H9 (cell line): ENCODE data around the gene SPINT1. TPM values are rescaled to one million over a fixed set of nuclear protein-coding genes. Genes with fewer than 3 reads are reported as not detected.

ENCODE experiments used
- DNase-seq: peaks from one replicate; pipeline ENCODE4 v3.0.0-alpha.2; 2017
- H2AFZ ChIP-seq: one replicate; pipeline ENCODE4 v1.6.1; 2013; ENCODE audit warnings: mild to moderate bottlenecking, low read length, control low read depth, moderate library complexity
- H2AK5ac ChIP-seq: 2 replicates; pipeline ENCODE4 v1.6.1; 2013; ENCODE audit warnings: low read length, control low read depth, mixed read lengths; ENCODE audit not compliant: insufficient read length
- H2BK120ac ChIP-seq: one replicate; pipeline ENCODE4 v1.6.1; 2013; ENCODE audit warnings: low read depth, mild to moderate bottlenecking, low read length, control low read depth, inconsistent platforms; ENCODE audit not compliant: poor library complexity, severe bottlenecking
- H2BK12ac ChIP-seq: 2 replicates; pipeline ENCODE4 v1.6.1; 2013; ENCODE audit warnings: low read length, control low read depth, mixed read lengths, low read depth; ENCODE audit not compliant: insufficient read length
- H2BK15ac ChIP-seq: 2 replicates; pipeline ENCODE4 v1.6.1; 2013; ENCODE audit warnings: low read depth, low read length, control low read depth
- H2BK20ac ChIP-seq: one replicate; pipeline ENCODE4 v1.6.1; 2013; ENCODE audit warnings: low read depth, mild to moderate bottlenecking, low read length, control low read depth, inconsistent platforms; ENCODE audit not compliant: poor library complexity, severe bottlenecking
- H2BK5ac ChIP-seq: 2 replicates; pipeline ENCODE4 v1.6.1; 2013; ENCODE audit warnings: low read length, control low read depth, mixed read lengths; ENCODE audit not compliant: insufficient read length
- H3K14ac ChIP-seq: 2 replicates; pipeline ENCODE4 v1.6.1; 2013; ENCODE audit warnings: low read length, control low read depth; ENCODE audit not compliant: insufficient read depth
- H3K18ac ChIP-seq: 2 replicates; pipeline ENCODE4 v1.6.1; 2013; ENCODE audit warnings: low read depth, mild to moderate bottlenecking, mixed read lengths, low read length, control low read depth; ENCODE audit not compliant: insufficient read length
- H3K23ac ChIP-seq: 2 replicates; pipeline ENCODE4 v1.6.1; 2013; ENCODE audit warnings: low read length, control low read depth, mixed read lengths, low read depth; ENCODE audit not compliant: insufficient read length
- H3K23me2 ChIP-seq: 2 replicates; pipeline ENCODE4 v1.6.1; 2013; ENCODE audit warnings: low read depth, mild to moderate bottlenecking, mixed read lengths, low read length, control low read depth; ENCODE audit not compliant: insufficient read length, poor library complexity, severe bottlenecking
- H3K27ac ChIP-seq: 2 replicates; pipeline ENCODE4 v1.5.1; 2013; ENCODE audit warnings: low read length, control low read depth, mixed read lengths, low read depth; ENCODE audit not compliant: insufficient read length
- H3K27me3 ChIP-seq: 2 replicates; pipeline ENCODE4 v1.6.1; 2013; ENCODE audit warnings: low read length, control low read depth, inconsistent platforms; ENCODE audit not compliant: insufficient read depth
- H3K4ac ChIP-seq: 2 replicates; pipeline ENCODE4 v1.6.1; 2013; ENCODE audit warnings: low read depth, mild to moderate bottlenecking, control low read depth, inconsistent platforms, low read length, moderate library complexity
- H3K4me1 ChIP-seq: 2 replicates; pipeline ENCODE4 v1.6.1; 2013; ENCODE audit warnings: low read length, control low read depth, inconsistent platforms; ENCODE audit not compliant: insufficient read depth
- H3K4me2 ChIP-seq: 2 replicates; pipeline ENCODE4 v1.6.1; 2013; ENCODE audit warnings: low read length, control low read depth, mixed read lengths; ENCODE audit not compliant: insufficient read length, insufficient read depth
- H3K56ac ChIP-seq: 2 replicates; pipeline ENCODE4 v1.6.1; 2013; ENCODE audit warnings: low read depth, mild to moderate bottlenecking, mixed read lengths, low read length, control low read depth; ENCODE audit not compliant: insufficient read length
- H3K79me1 ChIP-seq: 2 replicates; pipeline ENCODE4 v1.6.1; 2013; ENCODE audit warnings: low read depth, mild to moderate bottlenecking, moderate library complexity, low read length, control low read depth, inconsistent platforms; ENCODE audit not compliant: insufficient read depth, poor library complexity, severe bottlenecking
- H3K79me2 ChIP-seq: 2 replicates; pipeline ENCODE4 v1.6.1; 2013; ENCODE audit warnings: low read length, control low read depth, inconsistent platforms; ENCODE audit not compliant: insufficient read depth
- H3K9ac ChIP-seq: 2 replicates; pipeline ENCODE4 v1.6.1; 2013; ENCODE audit warnings: low read length, control low read depth, mixed read lengths; ENCODE audit not compliant: insufficient read length; ENCODE audit errors: extremely low read depth
- H3K9me3 ChIP-seq: one replicate; pipeline ENCODE4 v1.6.1; 2013; ENCODE audit warnings: low read depth, low read length, inconsistent platforms; ENCODE audit not compliant: control insufficient read depth
- H3T11ph ChIP-seq: one replicate; pipeline ENCODE4 v1.6.1; 2013; ENCODE audit warnings: mild to moderate bottlenecking, low read length, control low read depth, inconsistent platforms
- H4K20me1 ChIP-seq: one replicate; pipeline ENCODE4 v1.6.1; 2013; ENCODE audit not compliant: control insufficient read depth, insufficient read length, insufficient read depth
- H4K5ac ChIP-seq: 2 replicates; pipeline ENCODE4 v1.6.1; 2013; ENCODE audit warnings: low read depth, mild to moderate bottlenecking, mixed read lengths, low read length, control low read depth; ENCODE audit not compliant: insufficient read length
- H4K8ac ChIP-seq: replicated peaks from 2 replicates; pipeline ENCODE4 v1.6.1; 2013; ENCODE audit warnings: low read length, control low read depth, mixed read lengths, low read depth; ENCODE audit not compliant: insufficient read length
- H4K91ac ChIP-seq: 2 replicates; pipeline ENCODE4 v1.6.1; 2013; ENCODE audit warnings: low read depth, mild to moderate bottlenecking, moderate library complexity, mixed read lengths, low read length, control low read depth; ENCODE audit not compliant: insufficient read length
- H3K27ac Mint-ChIP-seq, 3 experiments: 2 replicates in 2 of 3; 3 replicates in 1 of 3; pipeline ENCODE4 v1.8.0; 2020 to 2021; ENCODE audit warnings: mixed read lengths in 3 of 3, mild to moderate bottlenecking in 1 of 3, moderate library complexity in 1 of 3
- H3K27me3 Mint-ChIP-seq: 2 replicates; pipeline ENCODE4 v1.8.0; 2021; ENCODE audit warnings: low read depth, mild to moderate bottlenecking, moderate library complexity, mixed read lengths
- H3K36me3 Mint-ChIP-seq, 3 experiments: 2 replicates in 2 of 3; 3 replicates in 1 of 3; pipeline ENCODE4 v1.8.0; 2020 to 2021; ENCODE audit warnings: low read depth in 3 of 3, mixed read lengths in 3 of 3; ENCODE audit not compliant: insufficient read depth in 1 of 3
- H3K4me1 Mint-ChIP-seq, 2 experiments: 2 replicates each; pipeline ENCODE4 v1.8.0; 2020; ENCODE audit warnings: mixed read lengths in 2 of 2
- H3K4me3 Mint-ChIP-seq, 2 experiments: 2 replicates in 1 of 2; 3 replicates in 1 of 2; pipeline ENCODE4 v1.8.0; 2020 to 2021; ENCODE audit warnings: mild to moderate bottlenecking in 2 of 2, mixed read lengths in 2 of 2, moderate library complexity in 1 of 2
- H3K9me3 Mint-ChIP-seq, 2 experiments: 2 replicates in 1 of 2; 3 replicates in 1 of 2; pipeline ENCODE4 v1.8.0; 2020; ENCODE audit warnings: mild to moderate bottlenecking in 2 of 2, mixed read lengths in 2 of 2, moderate library complexity in 1 of 2
- CTCF ChIP-seq: fragments of 200-600 bp; sonication (generic); conservative IDR thresholded peaks from 3 replicates; pipeline ENCODE4 v1.8.0; 2021; ENCODE audit warnings: antibody characterized with exemption, mild to moderate bottlenecking
- WGBS: extraction: QIAGEN DNeasy Blood & Tissue Kit; methylation state at CpG from one replicate; pipeline ENCODE4 v1.1.7; 2013; ENCODE audit warnings: missing lambda C conversion rate, low lambda C conversion rate, mixed read lengths; ENCODE audit not compliant: insufficient read length; ENCODE audit errors: extremely low coverage; 5-methylcytosine and 5-hydroxymethylcytosine counted together
- total RNA-seq: library from RNA; stranded (reverse); gene quantifications from 2 replicates; pipeline ENCODE4 v1.2.1, GENCODE V29; 2021

SPINT1 gene
- total RNA-seq, 1 experiment from 2014 or later = 130 TPM

DNA sequence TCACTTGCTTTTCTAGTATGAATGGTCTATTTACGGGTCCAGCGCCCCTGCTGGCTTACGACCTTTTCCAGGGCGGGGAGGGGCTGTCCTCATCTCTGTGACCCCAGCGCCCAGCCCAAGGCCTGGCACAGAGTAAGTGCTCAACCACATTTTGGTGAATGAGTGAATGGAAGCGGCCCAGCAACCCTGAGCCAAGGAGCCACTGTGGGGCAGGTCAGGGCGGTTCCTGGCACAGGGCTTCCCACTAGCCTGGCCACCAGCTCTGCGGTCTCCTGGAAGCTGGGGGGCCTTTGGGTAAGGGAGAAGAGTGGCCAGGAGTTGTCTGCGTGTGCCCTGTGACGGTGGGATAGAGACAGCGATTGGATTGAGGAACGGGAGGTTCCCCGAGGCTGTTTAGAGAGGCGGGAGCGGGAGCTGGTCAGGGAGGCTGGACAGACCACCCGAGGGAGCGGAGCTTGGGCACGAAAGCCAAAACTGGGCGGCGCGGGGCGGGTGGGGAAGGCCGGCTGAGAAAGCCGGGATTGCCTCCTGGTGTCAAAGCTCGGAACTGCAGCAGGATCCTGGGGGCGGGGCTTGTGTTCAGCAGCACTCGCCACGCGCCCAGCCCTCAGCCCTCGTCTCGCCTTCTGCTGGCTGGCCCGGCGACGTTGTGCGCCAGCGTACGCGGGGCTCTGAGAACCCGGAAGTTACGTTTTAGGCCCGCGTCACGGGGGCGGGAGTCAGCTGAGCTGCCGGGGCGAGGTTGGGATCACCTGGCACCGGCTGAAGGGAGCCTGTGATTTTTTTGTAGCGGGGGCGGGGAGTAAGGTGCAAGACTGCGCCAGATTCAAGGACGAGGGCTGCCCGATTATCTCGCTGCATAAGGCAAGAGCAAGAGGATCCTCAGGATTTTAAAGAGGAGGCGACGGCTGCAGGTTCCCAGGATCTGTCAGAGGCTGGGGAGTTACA, 50.2 kb downstream of the SPINT1 start, which contains the start of gene VPS18:
VPS18 (plus strand) TSS at position 718 of the 948 bp plus-strand sequence. CDS start 319 bp downstream, outside the sequence.
- no CpG with 5 or more reads among the region's 55 CpGs for WGBS
- peak; percentile 89 for TF ChIP-seq CTCF
- no peaks in the 10 kb centered on the region; a peak in 1 of 5 replicates for H3K9me3 Mint-ChIP-seq
- Histone ChIP-seq H3K23ac (no peak within 1 kb of the TSS), H4K91ac (no peak within 1 kb of the TSS), H3K23me2 (peaks cover 11% of the 10 kb centered on the region), H3K4me2 (peak within 1 kb of the TSS; percentile 90), H4K20me1 (no peaks in the 10 kb centered on the region), H2BK5ac (no peak within 1 kb of the TSS), H2BK20ac (no peak within 1 kb of the TSS), H4K5ac (peak within 1 kb of the TSS; percentile 34), H3K18ac (peak within 1 kb of the TSS; percentile 84), H2BK15ac (no peak within 1 kb of the TSS), H3K79me2 (peaks cover 7% of the 10 kb centered on the region), H3K9me3 (no peaks in the 10 kb centered on the region), H2BK120ac (no peak within 1 kb of the TSS), H3K27me3 (no peaks in the 10 kb centered on the region), H3K27ac (no peak within 1 kb of the TSS), H3K56ac (no peak within 1 kb of the TSS), H2AFZ (no peak within 1 kb of the TSS), H2BK12ac (no peak within 1 kb of the TSS), H3K4me1 (no peaks in the 10 kb centered on the region; the same call in 1 of the 2 replicates), H3K9ac (peak within 1 kb of the TSS; percentile 90), H3K14ac (peak within 1 kb of the TSS; percentile 91), H3K79me1 (peaks cover 2% of the 10 kb centered on the region), H3K4ac (no peak within 1 kb of the TSS), H2AK5ac (no peak within 1 kb of the TSS), H3T11ph (no peak within 1 kb of the TSS), H4K8ac (no peak within 1 kb of the TSS)
- peak within 1 kb of the TSS; percentile 98 to 99 (median 99) for H3K27ac Mint-ChIP-seq
- peaks cover 13 to 36% (median 33%) of the 10 kb centered on the region in 3 experiments; a peak in 6 of 7 replicates for H3K36me3 Mint-ChIP-seq
- peaks cover 23% of the 10 kb centered on the region for H3K27me3 Mint-ChIP-seq
- peak; percentile 98 for DNase-seq
- H3K4me3 Mint-ChIP-seq = peak within 1 kb of the TSS; percentile 92 to 97
- peaks cover 10 to 17% of the 10 kb centered on the region in 2 experiments for H3K4me1 Mint-ChIP-seq
